ENCODE results near the gene WEE2.
"Not testable (repeated sequence)": the region's sequence is repeated elsewhere in the genome, so short reads cannot be mapped to it uniquely, and the experiment has no call there.

Gene WEE2

GRCh38 chr7:141715794-141716689 is 7.9 kb downstream of the WEE2 start:
- DNase-seq, result no peak

- no peak for DNase-seq
These were observed 9.3 kb downstream of the WEE2 start for GRCh38 chr7:141717450-141717849.

DNA sequence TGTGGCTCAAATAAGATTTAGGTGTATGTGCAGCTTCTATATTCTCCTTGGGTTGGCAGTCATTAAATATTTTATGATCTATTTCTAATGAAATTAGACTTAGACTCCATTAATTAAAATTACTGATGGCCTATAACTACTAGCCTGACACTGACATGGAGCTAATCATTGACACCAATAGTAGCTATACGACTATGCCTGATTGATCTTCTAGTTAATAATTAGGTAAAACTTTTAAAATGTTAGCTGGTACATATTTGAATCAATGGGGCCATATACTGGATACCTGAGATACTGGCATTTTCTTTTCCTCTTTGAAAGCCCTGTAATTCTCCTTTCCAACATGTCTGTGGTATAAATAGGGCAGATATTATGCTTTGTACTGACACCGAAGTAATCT is 14.4 kb downstream of the WEE2 start:
- no peak for DNase-seq

GRCh38 chr7:141729020-141729419 is 20.9 kb downstream of the WEE2 start:
- no peak for DNase-seq

- no peak for DNase-seq
These were observed 23.5 kb downstream of the WEE2 start for GRCh38 chr7:141731476-141732149.

- DNase-seq, result peak; percentile 59
These were observed 29.1 kb downstream of the WEE2 start for GRCh38 chr7:141737118-141737835.

- peak; percentile 98 for DNase-seq
These were observed 29.9 kb downstream of the WEE2 start, which contains the start of gene SSBP1 for GRCh38 chr7:141737836-141738591. TSS of gene SSBP1 (plus strand) at chr7:141738358. CDS start at chr7:141739167, 809 bp downstream.

DNA sequence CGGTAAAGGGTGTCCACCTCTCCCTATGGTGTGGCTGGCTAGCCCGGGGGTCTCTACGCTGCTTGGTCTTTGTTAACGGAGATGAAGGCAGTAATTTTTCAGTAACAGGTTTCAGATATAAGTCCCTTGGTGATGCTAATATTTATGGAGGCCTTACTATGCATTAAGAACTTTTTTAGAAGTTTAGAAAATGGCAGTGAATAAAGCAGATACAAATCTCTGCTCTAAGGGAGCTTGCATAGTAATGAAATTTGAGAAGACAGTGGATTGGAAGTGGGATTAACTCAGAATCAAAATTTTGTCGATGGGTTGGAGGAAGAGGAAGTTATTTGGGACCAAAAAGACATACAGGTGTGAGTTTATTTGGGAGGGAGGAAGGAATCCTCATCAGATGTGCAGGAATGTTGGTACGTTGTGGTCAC is 30.4 kb downstream of the WEE2 start:
- no peak for DNase-seq

DNA sequence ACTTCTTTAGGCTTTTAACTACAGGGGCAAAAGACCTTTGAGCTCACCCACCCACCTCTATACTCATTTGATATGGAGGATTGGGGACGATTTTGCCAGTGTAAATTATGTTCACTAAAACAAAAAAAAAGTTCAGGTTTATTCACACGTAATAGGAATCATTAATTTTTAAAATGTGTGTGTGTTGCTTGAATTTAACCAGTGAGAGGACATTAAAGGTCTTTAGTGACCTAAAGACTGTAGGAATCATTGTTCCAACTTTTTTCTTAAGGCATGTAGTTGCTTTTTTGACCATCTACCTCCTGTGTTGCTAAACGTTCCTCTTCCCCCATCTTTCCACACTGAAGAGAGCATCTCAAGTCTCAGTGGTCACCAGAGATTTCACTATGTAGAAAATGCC is 31.1 kb downstream of the WEE2 start:
- DNase-seq, result no peak

GRCh38 chr7:141742229-141742628 is 34.1 kb downstream of the WEE2 start:
- no peak for DNase-seq

- DNase-seq, result no peak
These were observed 36.0 kb downstream of the WEE2 start for GRCh38 chr7:141744131-141744530.

DNA sequence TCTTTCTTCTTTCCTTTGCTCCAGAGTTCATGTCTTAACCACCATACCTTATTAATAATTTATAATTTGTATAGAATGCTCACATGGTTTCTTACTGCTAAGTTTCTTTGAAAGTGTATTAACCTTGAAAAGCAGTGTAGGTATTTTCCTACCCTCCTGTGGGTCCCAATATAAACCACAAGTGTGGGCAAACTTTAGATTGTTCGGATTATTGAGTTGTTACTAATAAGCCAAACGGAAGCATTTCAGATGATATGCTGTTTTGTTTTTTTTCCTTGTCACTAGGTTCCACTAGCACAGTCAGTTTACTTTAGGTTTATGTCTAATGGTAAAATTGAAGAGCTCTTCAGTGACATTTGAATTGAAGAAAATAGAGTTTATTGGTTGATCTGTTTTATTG is 40.2 kb downstream of the WEE2 start:
- DNase-seq, result no peak

DNA sequence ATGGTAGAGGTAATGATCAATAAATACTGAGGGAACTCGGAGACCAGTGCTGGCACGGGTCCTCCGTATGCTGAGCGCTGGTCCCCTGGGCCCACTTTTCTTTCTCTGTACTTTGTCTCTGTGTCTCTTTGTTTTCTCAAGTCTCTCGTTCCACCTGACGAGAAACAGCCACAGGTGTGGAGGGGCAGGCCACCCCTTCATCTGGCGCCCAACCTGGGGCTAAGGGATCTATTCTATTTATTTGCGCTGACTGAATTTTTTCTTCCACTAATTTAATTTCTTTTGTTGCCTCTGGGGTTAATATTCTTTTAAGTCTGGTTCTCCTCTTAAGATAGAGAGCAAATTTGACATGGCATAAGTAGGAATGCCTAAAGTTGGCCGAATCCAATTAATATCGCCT is 43.8 kb downstream of the WEE2 start:
- DNase-seq, result peak; percentile 21

DNA sequence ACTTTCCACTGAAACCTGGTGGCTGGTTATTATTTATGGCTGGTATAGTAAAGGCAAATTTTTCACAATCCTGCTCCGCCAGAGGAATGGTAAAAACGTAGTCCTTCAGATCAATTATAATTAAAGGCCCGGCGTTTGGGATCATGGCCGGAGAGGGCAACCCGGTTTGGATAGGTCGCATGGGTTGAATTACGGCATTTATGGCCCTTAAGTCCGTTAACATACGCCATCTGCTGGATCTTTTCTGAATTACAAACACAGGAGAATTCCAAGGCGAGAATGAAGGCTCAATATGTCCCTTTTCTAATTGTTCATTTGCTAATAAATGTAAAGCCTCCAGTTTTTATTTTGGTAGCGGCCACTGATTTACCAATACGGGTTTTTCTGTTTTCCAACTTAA is 44.5 kb downstream of the WEE2 start:
- peak; percentile 30 for DNase-seq

DNA sequence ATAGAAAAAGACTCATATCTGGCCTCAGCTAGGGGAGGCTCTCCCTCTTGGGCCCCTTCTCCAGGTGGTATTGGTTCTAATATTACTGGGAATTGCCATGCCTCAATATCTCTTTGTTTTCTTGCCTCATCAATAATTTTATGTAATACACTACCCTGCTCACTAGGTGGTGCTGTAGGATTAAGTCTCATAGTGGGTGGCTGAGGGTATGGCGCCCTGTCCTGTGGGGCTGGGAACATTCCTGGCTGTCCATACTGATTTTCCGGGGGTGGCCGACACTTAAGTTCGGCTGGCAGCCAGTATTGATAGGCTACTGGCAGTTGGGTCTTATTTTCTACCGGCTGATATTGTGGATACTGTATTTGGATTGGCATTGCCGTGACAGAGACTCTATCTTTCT is 46.8 kb downstream of the WEE2 start:
- peak; percentile 80 for DNase-seq

GRCh38 chr7:141763797-141764196 is 55.6 kb downstream of the WEE2 start, which contains the start of gene TAS2R3:
TSS of gene TAS2R3 (plus strand) at chr7:141764097. CDS start at chr7:141764159, 62 bp downstream.
- no peak for DNase-seq

DNA sequence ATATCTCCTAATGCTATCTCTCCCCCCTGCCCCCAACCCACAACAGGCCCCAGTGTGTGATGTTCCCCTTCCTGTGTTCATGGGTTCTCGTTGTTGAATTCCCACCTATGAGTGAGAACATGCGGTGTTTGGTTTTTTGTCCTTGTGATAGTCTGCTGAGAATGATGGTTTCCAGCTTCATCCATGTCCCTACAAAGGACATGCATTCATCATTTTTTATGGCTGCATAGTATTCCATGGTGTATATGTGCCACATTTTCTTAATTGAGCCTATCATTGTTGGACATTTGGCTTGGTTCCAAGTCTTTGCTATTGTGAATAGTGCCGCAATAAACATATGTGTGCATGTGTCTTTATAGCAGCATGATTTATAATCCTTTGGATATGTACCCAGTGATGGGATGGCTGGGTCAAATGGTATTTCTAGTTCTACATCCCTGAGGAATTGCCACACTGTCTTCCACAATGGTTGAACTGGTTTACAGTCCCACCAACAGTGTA is 62.0 kb downstream of the WEE2 start:
- DNase-seq, result not testable (repeated sequence)

DNA sequence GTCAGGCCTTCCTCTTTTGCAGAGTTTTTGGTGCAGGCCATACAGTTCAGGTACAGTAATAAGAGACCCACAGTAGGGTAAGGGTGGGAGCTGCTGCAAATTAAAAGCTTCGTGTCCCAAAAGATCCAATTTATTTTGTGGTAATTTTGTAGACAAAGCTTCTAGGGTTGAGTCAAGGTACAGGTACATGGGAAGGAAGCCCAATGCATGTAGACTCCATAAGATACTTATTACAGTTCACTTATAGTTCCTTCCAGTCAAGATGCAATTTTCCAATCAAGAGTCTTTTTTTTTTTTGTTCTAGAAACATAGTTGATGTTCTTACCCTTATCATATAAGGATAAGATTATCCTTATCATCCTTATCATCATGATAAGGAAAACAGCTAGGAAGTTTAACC is 68.2 kb downstream of the WEE2 start, which contains the start of gene TAS2R4:
TAS2R4 (plus strand) TSS at position 301 of the 400 bp plus-strand sequence. CDS start 1,815 bp downstream, outside the sequence.
- DNase-seq, result no peak

Data from hematopoietic multipotent progenitor cell treated with erythropoietin and hydrocortisone succinate and interleukin-3 and kit ligand, for 6 days (in vitro differentiated cells).